Right kidney (tissue), 1 donor: Measurements from ENCODE around the gene HLA-B.
A peak's percentile ranks its signal among the peaks of the same experiment; 100 is the strongest.

Experiments
- DNase-seq: peaks from one replicate; pipeline ENCODE4 v3.0.0-alpha.2; 2016

The HLA-B gene

GRCh38 chr6:31308050-31308844, 48.7 kb downstream of the HLA-B start:
- peak; percentile 7 for DNase-seq

DNA sequence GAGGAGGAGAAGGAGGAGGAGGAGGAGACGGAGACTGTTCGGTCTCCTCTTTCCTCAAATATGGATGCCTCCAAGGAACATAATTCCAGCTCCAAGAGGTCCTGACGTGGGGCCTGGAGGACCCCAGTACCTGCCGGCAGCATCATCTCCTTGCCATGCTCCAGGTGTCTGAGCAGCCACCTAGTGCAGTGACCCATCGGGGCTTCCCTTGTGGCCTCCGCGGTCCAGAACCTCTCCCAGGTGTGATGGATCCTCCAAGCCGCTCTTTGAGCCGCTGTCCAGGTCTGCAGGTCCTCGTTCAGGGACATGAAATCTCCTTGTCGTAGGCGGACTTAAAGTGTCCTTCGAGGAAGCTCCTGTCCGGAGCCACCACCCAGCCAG, 49.3 kb downstream of the HLA-B start:
- no peak for DNase-seq

DNA sequence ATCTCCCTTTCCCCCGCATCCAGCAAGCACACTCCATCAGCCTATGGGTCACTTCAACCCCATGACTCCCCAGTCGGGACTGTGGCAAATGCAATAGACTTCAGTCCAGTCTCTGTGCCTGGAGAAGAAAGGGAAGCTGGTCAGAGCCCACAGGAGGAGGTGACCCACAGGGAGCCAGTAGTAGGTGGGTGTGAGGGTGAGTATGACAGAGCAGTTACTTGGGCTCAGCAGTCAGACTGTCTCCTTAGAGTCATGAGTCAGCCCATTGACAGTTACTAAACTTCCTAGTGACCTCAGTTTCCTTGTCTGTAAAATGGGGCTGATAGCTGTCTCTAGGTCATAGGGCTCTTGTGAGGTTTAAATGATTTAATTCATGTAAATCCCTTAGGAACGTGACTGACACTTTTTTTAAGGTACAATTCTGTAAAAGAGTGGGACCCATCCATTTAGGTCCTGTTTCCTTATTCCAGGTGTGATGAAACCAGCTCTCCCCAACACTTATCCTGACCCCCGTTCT, 51.2 kb downstream of the HLA-B start:
- DNase-seq, result no peak

DNA sequence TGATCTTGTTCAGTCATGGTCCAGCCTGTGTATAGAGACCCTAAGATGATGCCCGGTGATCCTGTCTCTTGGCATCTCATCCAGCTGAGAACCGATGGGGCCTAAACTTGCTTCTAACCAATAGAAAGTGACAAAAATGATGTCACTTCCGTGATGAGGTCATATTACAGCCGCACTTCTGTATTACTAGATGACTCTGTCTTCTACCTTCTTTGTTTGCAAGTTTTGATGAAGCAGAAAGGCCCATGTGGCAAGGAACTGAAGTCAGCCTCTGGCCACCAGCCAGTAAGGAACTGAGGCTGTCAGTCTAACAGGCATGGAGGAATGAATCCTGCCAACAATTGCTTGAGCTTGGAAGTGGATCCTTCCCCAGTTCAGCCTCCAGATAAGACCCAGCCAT, 52.3 kb downstream of the HLA-B start:
- no peak for DNase-seq
